WTC11 (cell line): ENCODE measurements around the gene RIOK1.

Source experiments
- CBFB ChIP-seq: sonication (generic); formaldehyde crosslinking; IDR thresholded peaks from 2 replicates; pipeline ENCODE4 v1.8.1; 2022; ENCODE audit warnings: mild to moderate bottlenecking, low read depth, missing genetic modification reagents
- FOXJ3 ChIP-seq: sonication (generic); formaldehyde crosslinking; IDR thresholded peaks from 2 replicates; pipeline ENCODE4 v1.9.0; 2021; ENCODE audit warnings: missing genetic modification reagents, mild to moderate bottlenecking, borderline replicate concordance
- PREB ChIP-seq: sonication (generic); formaldehyde crosslinking; IDR thresholded peaks from 2 replicates; pipeline ENCODE4 v1.8.1; 2022; ENCODE audit warnings: mild to moderate bottlenecking, missing genetic modification reagents, moderate library complexity, borderline replicate concordance
- SMAD3 ChIP-seq: sonication (generic); formaldehyde crosslinking; IDR thresholded peaks from 2 replicates; pipeline ENCODE4 v1.8.0; 2022; ENCODE audit warnings: missing genetic modification reagents, mild to moderate bottlenecking, borderline replicate concordance
- SOX15 ChIP-seq: fragments of 250-450 bp; sonication (Bioruptor Pico); IDR thresholded peaks from 2 replicates; pipeline ENCODE4 v1.9.0; 2021; ENCODE audit warnings: mild to moderate bottlenecking
- TCF7 ChIP-seq: sonication (generic); formaldehyde crosslinking; IDR thresholded peaks from 2 replicates; pipeline ENCODE4 v1.8.0; 2022; ENCODE audit warnings: mild to moderate bottlenecking, low read depth, missing genetic modification reagents, moderate library complexity
- TEAD4 ChIP-seq: sonication (generic); formaldehyde crosslinking; IDR thresholded peaks from 2 replicates; pipeline ENCODE4 v1.8.0; 2022; ENCODE audit warnings: mild to moderate bottlenecking, missing genetic modification reagents
- ZNF232 ChIP-seq: sonication (generic); formaldehyde crosslinking; IDR thresholded peaks from 2 replicates; pipeline ENCODE4 v1.8.0; 2022; ENCODE audit warnings: mild to moderate bottlenecking, missing genetic modification reagents
- TF ChIP-seq, protein P1 (sequence below): fragments of 200-600 bp; IDR thresholded peaks from 2 replicates; pipeline ENCODE4 v1.8.0; 2022; ENCODE audit warnings: antibody characterized with exemption
- TF ChIP-seq, protein P2 (sequence below): fragments of 250-450 bp; sonication (Bioruptor Pico); conservative IDR thresholded peaks from 2 replicates; pipeline ENCODE4 v1.9.0; 2021; ENCODE audit warnings: mild to moderate bottlenecking
- TF ChIP-seq, protein P3 (sequence below): sonication (generic); formaldehyde crosslinking; IDR thresholded peaks from 2 replicates; pipeline ENCODE4 v1.8.1; 2022; ENCODE audit warnings: low read depth, mild to moderate bottlenecking, moderate library complexity, missing genetic modification reagents, borderline replicate concordance

GRCh38 chr6:7445885-7446461 lies 56.4 kb downstream of the RIOK1 start:
- TF ChIP-seq, protein P1, sequence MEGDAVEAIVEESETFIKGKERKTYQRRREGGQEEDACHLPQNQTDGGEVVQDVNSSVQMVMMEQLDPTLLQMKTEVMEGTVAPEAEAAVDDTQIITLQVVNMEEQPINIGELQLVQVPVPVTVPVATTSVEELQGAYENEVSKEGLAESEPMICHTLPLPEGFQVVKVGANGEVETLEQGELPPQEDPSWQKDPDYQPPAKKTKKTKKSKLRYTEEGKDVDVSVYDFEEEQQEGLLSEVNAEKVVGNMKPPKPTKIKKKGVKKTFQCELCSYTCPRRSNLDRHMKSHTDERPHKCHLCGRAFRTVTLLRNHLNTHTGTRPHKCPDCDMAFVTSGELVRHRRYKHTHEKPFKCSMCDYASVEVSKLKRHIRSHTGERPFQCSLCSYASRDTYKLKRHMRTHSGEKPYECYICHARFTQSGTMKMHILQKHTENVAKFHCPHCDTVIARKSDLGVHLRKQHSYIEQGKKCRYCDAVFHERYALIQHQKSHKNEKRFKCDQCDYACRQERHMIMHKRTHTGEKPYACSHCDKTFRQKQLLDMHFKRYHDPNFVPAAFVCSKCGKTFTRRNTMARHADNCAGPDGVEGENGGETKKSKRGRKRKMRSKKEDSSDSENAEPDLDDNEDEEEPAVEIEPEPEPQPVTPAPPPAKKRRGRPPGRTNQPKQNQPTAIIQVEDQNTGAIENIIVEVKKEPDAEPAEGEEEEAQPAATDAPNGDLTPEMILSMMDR, result no peak
- TF ChIP-seq TCF7 (CRISPR knock-in tag) (no peak), SOX15 (CRISPR knock-in tag) (no peak), CBFB (CRISPR knock-in tag) (no peak), FOXJ3 (CRISPR knock-in tag) (no peak), SMAD3 (CRISPR knock-in tag) (no peak), PREB (CRISPR knock-in tag) (no peak), ZNF232 (CRISPR knock-in tag) (no peak), TEAD4 (no peak)
- TF ChIP-seq, protein P2, sequence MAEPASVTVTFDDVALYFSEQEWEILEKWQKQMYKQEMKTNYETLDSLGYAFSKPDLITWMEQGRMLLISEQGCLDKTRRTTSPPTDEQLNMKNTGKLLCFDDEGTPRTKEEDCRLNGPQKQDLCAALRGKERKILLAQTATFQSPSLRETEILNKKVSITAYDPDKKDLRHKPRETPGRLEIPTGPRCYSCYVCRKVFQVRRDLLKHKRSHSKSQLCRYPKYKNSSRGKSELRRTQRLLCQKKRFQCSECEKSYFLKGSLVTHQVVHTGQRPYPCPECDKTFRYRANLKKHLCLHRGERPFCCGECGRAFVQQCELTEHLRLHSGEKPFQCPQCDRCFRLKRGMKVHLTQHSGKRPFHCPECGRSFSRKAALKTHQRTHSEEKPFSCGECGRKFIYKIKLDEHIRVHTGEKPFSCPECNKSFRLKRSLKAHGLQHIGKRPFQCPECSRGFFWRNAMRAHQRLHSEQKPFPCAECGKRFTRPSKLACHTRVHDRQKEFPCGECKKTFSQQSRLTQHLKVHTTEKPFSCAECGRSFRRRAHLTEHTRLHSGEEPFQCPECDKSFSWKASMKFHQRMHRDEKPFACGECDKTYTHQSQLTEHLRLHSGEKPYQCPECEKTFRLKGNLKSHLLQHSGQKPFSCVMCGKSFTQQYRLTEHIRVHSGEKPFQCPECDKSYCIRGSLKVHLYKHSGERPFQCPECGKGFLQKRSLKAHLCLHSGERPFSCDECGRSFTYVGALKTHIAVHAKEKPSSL, result no peak
- TF ChIP-seq, protein P3, sequence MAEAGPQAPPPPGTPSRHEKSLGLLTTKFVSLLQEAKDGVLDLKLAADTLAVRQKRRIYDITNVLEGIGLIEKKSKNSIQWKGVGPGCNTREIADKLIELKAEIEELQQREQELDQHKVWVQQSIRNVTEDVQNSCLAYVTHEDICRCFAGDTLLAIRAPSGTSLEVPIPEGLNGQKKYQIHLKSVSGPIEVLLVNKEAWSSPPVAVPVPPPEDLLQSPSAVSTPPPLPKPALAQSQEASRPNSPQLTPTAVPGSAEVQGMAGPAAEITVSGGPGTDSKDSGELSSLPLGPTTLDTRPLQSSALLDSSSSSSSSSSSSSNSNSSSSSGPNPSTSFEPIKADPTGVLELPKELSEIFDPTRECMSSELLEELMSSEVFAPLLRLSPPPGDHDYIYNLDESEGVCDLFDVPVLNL (CRISPR knock-in tag), result no peak
